CD4-positive, alpha-beta memory T cell (primary cell): ENCODE data around the gene GABARAPL2. TPM values are rescaled to one million over a fixed set of nuclear protein-coding genes. Genes with fewer than 3 reads are reported as not detected.
"Not testable (repeated sequence)": the region's sequence is repeated elsewhere in the genome, so short reads cannot be mapped to it uniquely, and the experiment has no call there.

ENCODE experiments used
- CTCF ChIA-PET: fragments of 350-600 bp; sonication (Branson Sonifier 250); formaldehyde crosslinking; loops from one replicate; lab custom pipeline; 2021; ENCODE audit warnings: inconsistent platforms; ENCODE audit not compliant: partially characterized antibody; lab: Charles Lee
- POLR2A ChIA-PET: fragments of 350-600 bp; sonication (Branson Sonifier 250); formaldehyde crosslinking; loops from one replicate; lab custom pipeline; 2021; ENCODE audit not compliant: partially characterized antibody; lab: Charles Lee
- DNase-seq, 5 donors: peaks; one replicate each; pipeline versions ENCODE4 v3.0.0 to v3.0.0-alpha.2; 2020 to 2022; ENCODE audit warnings: mixed read lengths in 1 of 5
- H3K27ac ChIP-seq: one replicate; pipeline ENCODE4 v1.7.0; 2013; ENCODE audit warnings: low read depth, low read length
- H3K27me3 ChIP-seq: 2 replicates; pipeline ENCODE4 v1.7.0; 2013; ENCODE audit warnings: mild to moderate bottlenecking, low read length, moderate library complexity; ENCODE audit not compliant: insufficient read depth
- H3K36me3 ChIP-seq: 2 replicates; pipeline ENCODE4 v1.7.0; 2013; ENCODE audit warnings: mild to moderate bottlenecking, low read length, moderate library complexity; ENCODE audit not compliant: insufficient read depth
- H3K4me1 ChIP-seq: 2 replicates; pipeline ENCODE4 v1.7.0; 2013; ENCODE audit warnings: mild to moderate bottlenecking, low read length, moderate library complexity; ENCODE audit not compliant: insufficient read depth
- H3K4me3 ChIP-seq, 2 donors: one replicate each; pipeline ENCODE4 v1.7.0; 2013; ENCODE audit warnings: low read length in 2 of 2, mild to moderate bottlenecking in 1 of 2
- H3K9me3 ChIP-seq, 2 donors: one replicate each; pipeline ENCODE4 v1.7.0; 2013; ENCODE audit warnings: low read length in 2 of 2, control low read depth in 1 of 2; ENCODE audit not compliant: control insufficient read depth in 1 of 2
- H3K27ac Mint-ChIP-seq, 7 donors: one replicate each; pipeline ENCODE4 v1.8.0; 2020 to 2021; ENCODE audit warnings: mixed read lengths in 7 of 7, mild to moderate bottlenecking in 6 of 7, inconsistent platforms in 3 of 7, moderate library complexity in 3 of 7
- H3K27me3 Mint-ChIP-seq, 2 donors: one replicate each; pipeline ENCODE4 v1.8.0; 2020 to 2021; ENCODE audit warnings: mixed read lengths in 2 of 2
- H3K36me3 Mint-ChIP-seq, 2 donors: one replicate each; pipeline ENCODE4 v1.8.0; 2020 to 2021; ENCODE audit warnings: mixed read lengths in 2 of 2, inconsistent platforms in 1 of 2, mild to moderate bottlenecking in 1 of 2
- H3K4me1 Mint-ChIP-seq, 4 donors: one replicate each; pipeline ENCODE4 v1.8.0; 2020 to 2021; ENCODE audit warnings: mixed read lengths in 4 of 4, mild to moderate bottlenecking in 1 of 4
- H3K4me3 Mint-ChIP-seq, 8 donors: one replicate each; pipeline ENCODE4 v1.8.0; 2020 to 2021; ENCODE audit warnings: mixed read lengths in 8 of 8, mild to moderate bottlenecking in 7 of 8, moderate library complexity in 6 of 8, inconsistent platforms in 3 of 8
- H3K9me3 Mint-ChIP-seq, 8 donors: one replicate each; pipeline ENCODE4 v1.8.0; 2020 to 2021; ENCODE audit warnings: mixed read lengths in 8 of 8, mild to moderate bottlenecking in 5 of 8, inconsistent platforms in 3 of 8, moderate library complexity in 1 of 8
- intact Hi-C: fragments of 100-400 bp; cut with micrococcal nuclease; formaldehyde crosslinking; loops from one replicate; pipeline ENCODE4 v1.15.1; 2023
- polyA plus RNA-seq, 2 donors: library from polyadenylated mRNA; unstranded; fragments of 300-500 nt; fragmentation: Illumina TruSeq; gene quantifications; one replicate each; pipeline ENCODE4 v1.2.3, GENCODE V29; 2021
- total RNA-seq, 2 experiments: library from RNA; stranded (reverse); gene quantifications; one replicate each; pipeline ENCODE4 v1.2.3, GENCODE V29; 2021

The GABARAPL2 gene
- total and polyA plus RNA-seq, 4 experiments from 2014 or later = 91.9 to 285 (median 189) TPM

DNA sequence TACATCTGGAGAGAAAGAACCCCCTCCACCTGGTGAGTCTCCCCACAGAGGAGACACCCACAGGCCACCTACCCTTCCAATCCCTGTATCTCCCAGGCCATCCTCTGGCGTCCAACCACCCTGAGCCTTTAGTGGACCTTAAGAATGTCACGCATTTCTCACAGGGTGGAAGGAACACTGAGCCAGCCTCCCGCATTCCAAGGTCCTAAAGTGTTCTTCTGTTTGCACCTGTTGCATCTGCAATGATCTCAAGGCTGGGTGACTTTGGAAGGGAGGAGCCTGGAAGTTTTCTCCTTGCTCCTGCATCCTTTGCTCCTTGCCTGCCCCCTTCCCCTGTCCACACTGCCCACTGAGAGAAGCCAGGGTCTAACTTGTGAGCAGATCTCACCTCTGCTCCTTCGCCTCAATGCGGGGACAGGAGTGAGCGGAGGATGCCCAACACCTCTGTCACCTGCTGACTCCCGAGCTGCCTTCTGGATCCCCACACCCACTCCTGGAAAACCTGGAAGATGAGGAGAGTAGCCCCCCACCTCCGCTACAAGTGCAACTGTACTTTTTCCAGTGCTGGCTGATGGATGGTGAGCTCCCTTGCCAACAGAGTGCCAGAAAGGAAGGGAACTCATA is 33.9 kb upstream of the GABARAPL2 start:
- no peak overlapping the region for H3K27ac Mint-ChIP-seq
- Histone ChIP-seq H3K27ac (no peak overlapping the region), H3K36me3 (no peaks in the 10 kb centered on the region), H3K4me3 (no peak overlapping the region), H3K27me3 (no peaks in the 10 kb centered on the region), H3K9me3 (no peaks in the 10 kb centered on the region), H3K4me1 (no peaks in the 10 kb centered on the region)
- H3K4me3 Mint-ChIP-seq = no peak overlapping the region
- intact Hi-C loops = no loop called here
- no peaks in the 10 kb centered on the region for H3K27me3 Mint-ChIP-seq
- ChIA-PET POLR2A (no interaction called here), CTCF (interaction anchor here (2.3 kb wide), 1 partner anchor 15 kb away, joined by 11 read pairs; no protein-coding TSS in a partner anchor)
- no peak for DNase-seq
- H3K4me1 Mint-ChIP-seq = no peaks in the 10 kb centered on the region
- H3K36me3 Mint-ChIP-seq = no peaks in the 10 kb centered on the region
- no peaks in the 10 kb centered on the region for H3K9me3 Mint-ChIP-seq

DNA sequence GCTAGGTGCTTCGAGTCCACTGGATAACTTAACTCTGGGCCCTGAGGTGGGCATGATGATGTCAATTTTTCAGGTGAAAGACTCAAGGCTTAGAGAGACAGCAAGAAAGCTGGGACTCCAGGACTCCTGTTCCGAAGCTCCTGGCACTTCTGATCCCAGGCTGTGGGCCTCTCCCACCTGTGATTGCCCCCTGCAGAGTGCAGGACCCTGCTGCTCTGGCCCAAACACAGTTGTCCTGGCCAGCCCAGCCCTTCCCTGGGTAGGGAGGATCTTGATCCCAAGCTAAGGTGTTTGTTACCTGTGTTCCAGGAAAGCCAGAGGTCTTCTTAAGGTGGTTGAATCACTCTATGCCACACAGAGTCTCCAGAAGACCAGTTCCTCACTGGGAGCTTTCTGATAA is 33.4 kb upstream of the GABARAPL2 start:
- CTCF ChIA-PET = no interaction called here
- no peak overlapping the region for H3K4me3 ChIP-seq
- no peak for DNase-seq
- no peaks in the 10 kb centered on the region for H3K36me3 Mint-ChIP-seq
- intact Hi-C loops = no loop called here
- POLR2A ChIA-PET = no interaction called here
- no peak overlapping the region for H3K4me3 Mint-ChIP-seq
- no peaks in the 10 kb centered on the region for H3K9me3 ChIP-seq
- no peaks in the 10 kb centered on the region for H3K4me1 ChIP-seq
- no peak overlapping the region for H3K27ac ChIP-seq
- H3K4me1 Mint-ChIP-seq = no peaks in the 10 kb centered on the region
- no peak overlapping the region for H3K27ac Mint-ChIP-seq
- no peaks in the 10 kb centered on the region for H3K36me3 ChIP-seq
- no peaks in the 10 kb centered on the region for H3K9me3 Mint-ChIP-seq
- H3K27me3 Mint-ChIP-seq = no peaks in the 10 kb centered on the region
- H3K27me3 ChIP-seq = no peaks in the 10 kb centered on the region

DNA sequence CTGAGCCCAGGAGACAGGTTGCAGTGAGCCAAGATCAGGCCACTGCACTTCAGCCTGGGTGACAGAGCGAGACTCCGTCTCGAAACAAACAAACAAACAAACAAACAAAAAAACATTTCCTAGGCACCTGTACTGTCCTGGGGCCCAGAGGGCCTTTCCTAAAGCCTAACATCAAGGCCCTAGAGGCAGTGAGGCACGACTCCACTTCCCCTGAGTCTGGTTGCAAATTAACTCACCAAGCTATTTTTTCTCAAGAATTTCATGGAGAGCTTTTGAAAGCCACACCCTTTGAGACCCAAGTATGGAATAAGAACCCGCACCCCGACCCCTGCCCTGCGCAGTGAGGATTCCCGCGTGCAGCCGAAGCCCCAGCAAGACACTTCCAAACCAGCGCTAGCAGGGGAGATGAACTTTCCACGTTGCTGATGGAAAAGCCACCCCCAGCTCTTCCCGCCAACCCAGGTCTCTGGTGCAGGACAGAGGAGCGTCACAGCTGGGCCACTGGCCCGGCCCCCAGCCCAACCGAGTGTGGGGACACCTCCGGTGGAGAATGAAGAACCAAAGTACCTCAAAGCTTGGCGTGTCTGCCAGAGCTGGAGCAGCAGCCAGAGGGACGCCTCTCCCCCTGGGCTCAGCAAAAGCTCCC is 31.5 kb upstream of the GABARAPL2 start:
- no peaks in the 10 kb centered on the region for H3K27me3 Mint-ChIP-seq
- DNase-seq = no peak
- no peak overlapping the region for H3K4me3 Mint-ChIP-seq
- intact Hi-C loops = no loop called here
- Histone ChIP-seq H3K9me3 (no peaks in the 10 kb centered on the region), H3K4me1 (no peaks in the 10 kb centered on the region), H3K27ac (no peak overlapping the region), H3K27me3 (no peaks in the 10 kb centered on the region), H3K36me3 (no peaks in the 10 kb centered on the region), H3K4me3 (no peak overlapping the region)
- no peaks in the 10 kb centered on the region for H3K36me3 Mint-ChIP-seq
- H3K4me1 Mint-ChIP-seq = no peaks in the 10 kb centered on the region
- no peaks in the 10 kb centered on the region for H3K9me3 Mint-ChIP-seq
- ChIA-PET CTCF (interaction anchor here (0.6 kb wide), 1 partner anchor 1645 kb away, joined by 3 read pairs; no protein-coding TSS in a partner anchor), POLR2A (no interaction called here)
- H3K27ac Mint-ChIP-seq = no peak overlapping the region

DNA sequence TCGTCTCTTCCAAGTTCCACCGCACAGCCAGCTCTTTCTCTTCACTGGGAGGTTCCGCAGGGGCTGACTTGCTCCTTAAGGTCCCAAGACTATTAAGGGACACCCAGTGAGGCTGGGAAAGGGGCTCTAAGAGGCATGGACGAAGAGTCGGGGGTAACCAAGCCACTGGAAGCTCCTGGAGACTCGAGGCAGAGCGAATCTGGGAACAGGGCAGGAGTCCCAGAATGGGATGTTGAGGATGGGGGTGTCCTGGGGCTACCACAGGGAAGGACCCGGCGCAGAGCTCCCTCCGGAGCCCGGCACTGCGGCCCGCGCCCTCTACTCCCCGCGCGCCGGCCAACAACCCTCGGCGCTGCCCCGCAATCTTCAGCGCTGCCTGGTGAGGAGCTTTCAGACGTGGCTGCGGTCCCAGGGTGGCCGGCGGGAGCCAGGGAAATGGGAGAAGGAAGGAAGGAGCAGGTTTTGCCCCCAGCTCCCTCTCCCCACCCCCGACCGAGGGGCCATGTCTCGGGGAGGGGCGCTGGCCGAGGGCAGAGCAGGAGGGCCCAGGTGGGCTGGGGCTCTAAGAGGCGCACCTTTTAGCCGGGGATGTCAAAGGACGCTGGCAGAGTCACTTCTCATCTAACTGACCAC is 30.9 kb upstream of the GABARAPL2 start:
- intact Hi-C loops = no loop called here
- no peaks in the 10 kb centered on the region for H3K27me3 ChIP-seq
- DNase-seq = no peak
- Mint-ChIP-seq H3K27ac (no peak overlapping the region), H3K27me3 (no peaks in the 10 kb centered on the region), H3K9me3 (no peaks in the 10 kb centered on the region), H3K36me3 (no peaks in the 10 kb centered on the region), H3K4me3 (no peak overlapping the region), H3K4me1 (peaks cover 0 to under 1% (median 0%) of the 10 kb centered on the region in 4 donors)
- CTCF ChIA-PET = no interaction called here
- no peaks in the 10 kb centered on the region for H3K4me1 ChIP-seq
- no peaks in the 10 kb centered on the region for H3K36me3 ChIP-seq
- POLR2A ChIA-PET = no interaction called here
- no peaks in the 10 kb centered on the region for H3K9me3 ChIP-seq
- no peak overlapping the region for H3K4me3 ChIP-seq
- H3K27ac ChIP-seq = no peak overlapping the region

DNA sequence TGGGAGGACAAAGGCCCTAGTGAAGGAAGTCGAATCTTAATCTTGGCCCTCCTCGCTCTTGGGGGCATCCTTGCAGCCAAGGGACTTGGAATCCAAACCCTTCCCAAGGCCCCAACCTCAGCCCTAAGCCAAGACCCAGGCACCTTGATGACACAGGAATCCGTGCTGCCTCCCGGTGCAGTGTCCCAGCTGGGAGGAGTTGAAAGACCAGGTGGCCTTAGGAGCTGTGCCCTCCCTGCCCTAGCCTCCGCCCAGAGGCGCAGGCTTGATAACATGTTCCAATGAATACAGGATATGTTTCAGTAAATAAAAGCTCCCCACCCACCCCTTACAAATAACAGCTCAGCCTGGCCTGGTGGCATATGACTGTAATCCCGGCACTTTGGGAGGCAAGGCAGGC is 30.3 kb upstream of the GABARAPL2 start, which contains the start of gene CHST5:
CHST5 (minus strand) TSS at position 208 of the 400 bp plus-strand sequence. CDS start 5,724 bp downstream, outside the sequence.
- CTCF ChIA-PET = no interaction called here
- H3K9me3 Mint-ChIP-seq = no peaks in the 10 kb centered on the region

DNA sequence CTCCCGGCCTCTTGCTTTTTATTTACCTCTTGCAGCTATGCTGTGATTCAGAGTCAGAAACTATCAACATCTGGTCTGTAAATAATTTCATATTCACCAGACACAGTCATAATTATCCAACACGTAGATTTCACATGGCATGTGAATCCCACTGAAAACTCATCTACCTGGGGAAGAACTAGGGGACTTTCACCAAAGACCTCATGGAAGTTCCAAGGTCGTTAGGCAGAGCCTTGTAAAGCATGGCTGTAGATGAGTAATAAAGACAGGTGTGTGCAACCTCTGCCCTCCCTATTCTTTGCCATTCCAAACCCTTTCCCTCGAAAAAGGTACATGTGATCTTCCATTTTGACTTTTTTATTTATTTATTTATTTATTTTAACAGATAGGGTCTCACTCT is 28.4 kb upstream of the GABARAPL2 start:
- CTCF ChIA-PET = no interaction called here

More for the DNA sequence above, 30.3 kb upstream of the GABARAPL2 start, which contains the start of gene CHST5:
- no peaks in the 10 kb centered on the region for H3K27me3 Mint-ChIP-seq
- no peaks in the 10 kb centered on the region for H3K9me3 ChIP-seq
- no peaks in the 10 kb centered on the region for H3K36me3 ChIP-seq
- intact Hi-C loops = no loop called here
- no peak within 1 kb of the TSS for H3K4me3 Mint-ChIP-seq
- no peak within 1 kb of the TSS for H3K27ac Mint-ChIP-seq
- DNase-seq = no peak
- no peak within 1 kb of the TSS for H3K4me3 ChIP-seq
- H3K36me3 Mint-ChIP-seq = no peaks in the 10 kb centered on the region
- H3K4me1 Mint-ChIP-seq = peaks cover 0 to 2% (median 0%) of the 10 kb centered on the region in 4 donors
- no peaks in the 10 kb centered on the region for H3K27me3 ChIP-seq
- POLR2A ChIA-PET = no interaction called here
- no peak within 1 kb of the TSS for H3K27ac ChIP-seq
- no peaks in the 10 kb centered on the region for H3K4me1 ChIP-seq

DNA sequence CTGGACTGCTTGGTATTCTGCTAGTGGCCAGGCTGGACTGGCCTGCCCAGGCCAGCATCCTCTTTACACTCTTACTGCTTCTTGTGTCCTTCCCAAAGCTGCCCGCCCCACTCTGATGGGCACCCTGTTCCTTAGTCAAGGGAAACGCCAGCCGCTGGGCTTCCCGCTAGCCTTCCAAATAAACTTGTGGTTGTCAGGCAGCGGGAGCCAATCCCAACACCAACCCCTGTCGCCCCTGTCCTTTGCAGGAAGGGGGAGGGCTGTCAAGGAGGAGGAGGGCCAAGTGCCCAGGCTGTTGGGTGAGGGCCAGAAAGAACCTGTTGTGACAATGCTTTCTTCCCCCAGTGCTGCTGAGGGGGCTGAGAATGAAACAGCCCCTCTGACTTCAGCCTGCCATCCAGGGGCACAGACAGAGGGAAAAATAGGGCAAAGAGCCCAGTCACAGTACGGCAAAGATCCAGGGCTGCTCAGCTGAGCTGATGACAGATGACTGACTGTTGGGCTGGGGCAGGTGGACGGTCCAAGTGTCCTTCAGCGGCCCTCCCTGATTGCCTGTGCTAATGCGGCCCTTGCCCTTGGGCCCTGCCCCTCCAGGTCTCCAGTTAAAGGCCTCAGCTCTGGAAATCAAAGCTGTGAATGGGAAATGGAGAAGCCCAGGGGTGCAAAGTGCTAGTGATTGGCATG is 27.2 kb upstream of the GABARAPL2 start:
- intact Hi-C loops, H3K27ac ChIP-seq, H3K4me1 Mint-ChIP-seq, H3K4me3 ChIP-seq, H3K4me1 ChIP-seq, H3K9me3 ChIP-seq, H3K9me3 Mint-ChIP-seq, H3K27me3 Mint-ChIP-seq, H3K27ac Mint-ChIP-seq, H3K36me3 Mint-ChIP-seq, POLR2A ChIA-PET, H3K4me3 Mint-ChIP-seq, H3K36me3 ChIP-seq, DNase-seq, H3K27me3 ChIP-seq: not testable (repeated sequence)
- CTCF ChIA-PET = interaction anchor here (0.5 kb wide), 1 partner anchor 19 kb away, joined by 3 read pairs; no protein-coding TSS in a partner anchor

More for the DNA sequence above, 28.4 kb upstream of the GABARAPL2 start:
- Mint-ChIP-seq H3K27ac (no peak overlapping the region), H3K4me3 (no peak overlapping the region), H3K9me3 (no peaks in the 10 kb centered on the region), H3K36me3 (no peaks in the 10 kb centered on the region), H3K27me3 (no peaks in the 10 kb centered on the region), H3K4me1 (peaks cover 0 to 2% (median 0%) of the 10 kb centered on the region in 4 donors)
- H3K27ac ChIP-seq = no peak overlapping the region
- DNase-seq = no peak
- no peaks in the 10 kb centered on the region for H3K4me1 ChIP-seq
- H3K9me3 ChIP-seq = no peaks in the 10 kb centered on the region
- no peaks in the 10 kb centered on the region for H3K27me3 ChIP-seq
- POLR2A ChIA-PET = no interaction called here
- H3K36me3 ChIP-seq = no peaks in the 10 kb centered on the region
- no peak overlapping the region for H3K4me3 ChIP-seq
- intact Hi-C loops = no loop called here
